Psoas muscle (tissue), 8 donors: ENCODE data around the gene FBXW12. TPM values are rescaled to one million over a fixed set of nuclear protein-coding genes. Genes with fewer than 3 reads are reported as not detected.

ENCODE experiments used
- ATAC-seq, 4 donors: fragments of 200-7000 bp; cut with Tn5 transposase; one replicate each; pipeline ENCODE4 v1.9.1; 2020; ENCODE audit warnings: moderate library complexity in 3 of 4, mild to moderate bottlenecking in 2 of 4
- DNase-seq, 2 donors: peaks; one replicate each; pipeline ENCODE4 v3.0.0-alpha.2; 2020
- H3K27ac ChIP-seq: fragments of 200-600 bp; one replicate; pipeline ENCODE4 v1.8.0; 2022
- H3K27me3 ChIP-seq, 3 donors: fragments of 200-600 bp in 1 of 3; one replicate each; pipeline versions ENCODE4 v1.6.1 to v1.8.0; 2013 to 2022; ENCODE audit warnings: low read length in 2 of 3, mild to moderate bottlenecking in 2 of 3, moderate library complexity in 1 of 3; ENCODE audit not compliant: insufficient read depth in 3 of 3
- H3K36me3 ChIP-seq, 2 donors: fragments of 200-600 bp in 1 of 2; one replicate each; pipeline versions ENCODE4 v1.6.1 to v1.8.0; 2013 to 2022; ENCODE audit warnings: low read depth in 1 of 2, mild to moderate bottlenecking in 1 of 2, moderate library complexity in 1 of 2; ENCODE audit not compliant: insufficient read depth in 1 of 2
- H3K4me1 ChIP-seq: fragments of 200-600 bp; one replicate; pipeline ENCODE4 v1.8.0; 2022
- H3K4me3 ChIP-seq: fragments of 200-600 bp; one replicate; pipeline ENCODE4 v1.8.0; 2022; ENCODE audit warnings: mild to moderate bottlenecking
- H3K9me3 ChIP-seq: fragments of 200-600 bp; one replicate; pipeline ENCODE4 v1.8.0; 2022
- WGBS, 3 donors: extraction: QIAGEN DNeasy Blood & Tissue Kit; methylation state at CpG; one replicate each; pipeline versions ENCODE4 v1.1.6 to v1.1.7; 2013; 5-methylcytosine and 5-hydroxymethylcytosine counted together
- intact Hi-C, 2 donors: fragments of 100-400 bp; cut with DNase I; formaldehyde crosslinking; loops; one replicate each; pipeline versions ENCODE4 v1.11.0 to v1.14.2; 2022
- polyA plus RNA-seq, 3 donors: library from polyadenylated mRNA; stranded (reverse); fragments of 200-250 nt; gene quantifications; one replicate each; pipeline ENCODE4 v1.2.3, GENCODE V29; 2013
- total RNA-seq, 4 donors: library from RNA; stranded (reverse); fragmentation: NEBNext Ultra II Directional in 2 of 4; extraction: Animal tissue kit (Norgen Biotek cat#: 25700) in 2 of 4; gene quantifications; one replicate each; pipeline versions ENCODE4 v1.2.1 to v1.2.4, GENCODE V29; 2021 to 2023
- TF ChIP-seq, protein P1 (sequence below): fragments of 200-600 bp; IDR thresholded peaks from one replicate; pipeline ENCODE4 v1.8.0; 2022; ENCODE audit warnings: antibody characterized with exemption
- donor health status: healthy with polysubstance abuse.
- donor health status: DM: no; HTN: no; CAD: no; lungs with moderate emphysema.
- donor health status: Bipolar disorder and iron deficiency.
- donor health status: healthy.
- donor health status: DM: yes; HTN: yes; CAD: no.
- donor health status: DM: no; HTN: no; CAD: no.
- donor health status: DM: no; HTN: no; CAD: no.
- donor health status: DM: yes; HTN: yes; CAD: no.

The FBXW12 gene
- total and polyA plus RNA-seq, 7 donors = 0.01 TPM; not detected in 6

DNA sequence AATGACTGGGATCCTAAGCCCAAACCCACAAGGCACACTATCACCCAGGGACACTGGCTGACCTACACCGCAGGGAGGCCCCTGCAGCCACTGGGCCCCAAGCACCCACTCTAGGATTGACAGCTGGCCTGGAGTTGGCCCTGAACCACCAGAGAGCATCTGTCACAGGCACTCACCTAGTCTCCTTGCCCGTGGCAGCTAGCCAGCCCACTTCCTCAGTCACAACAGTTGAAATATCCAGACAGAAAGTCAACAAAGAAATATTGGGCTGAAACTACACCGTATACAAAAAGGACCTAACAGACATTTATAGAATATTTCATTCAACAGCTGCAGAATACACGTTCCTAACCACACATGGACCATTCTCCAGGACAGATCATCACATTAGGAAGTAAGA lies 33.4 kb upstream of the FBXW12 start:
- ATAC-seq = no peak
- 48 to 53% (median 48%) methylated on average over 4 of the region's 4 CpGs for WGBS, 3 donors

DNA sequence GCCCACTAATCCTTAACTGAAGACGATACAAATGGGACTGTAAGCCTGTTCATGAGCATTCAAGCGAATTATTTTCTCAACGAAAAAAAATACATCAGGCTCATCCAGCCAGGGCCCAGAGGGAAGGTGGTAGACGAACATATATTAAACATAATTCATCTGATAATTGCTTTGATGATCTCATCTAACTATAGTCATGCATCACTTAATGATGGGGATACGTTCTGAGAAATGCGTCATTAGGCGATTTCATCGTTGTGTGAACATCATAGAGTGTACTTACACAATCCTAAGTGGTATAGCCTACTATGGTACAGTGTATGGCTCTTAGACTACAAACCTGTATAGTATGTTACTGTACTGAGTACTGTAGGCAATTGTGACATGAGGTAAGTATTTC lies 28.6 kb upstream of the FBXW12 start:
- DNase-seq (no peak), ATAC-seq (no peak)
- H3K9me3 ChIP-seq = no peaks in the 10 kb centered on the region
- 88 to 89% (median 88%) methylated on average over 8 of the region's 8 CpGs for WGBS, 3 donors
- H3K36me3 ChIP-seq = no peaks in the 10 kb centered on the region
- no peak overlapping the region for H3K4me3 ChIP-seq
- TF ChIP-seq, protein P1, sequence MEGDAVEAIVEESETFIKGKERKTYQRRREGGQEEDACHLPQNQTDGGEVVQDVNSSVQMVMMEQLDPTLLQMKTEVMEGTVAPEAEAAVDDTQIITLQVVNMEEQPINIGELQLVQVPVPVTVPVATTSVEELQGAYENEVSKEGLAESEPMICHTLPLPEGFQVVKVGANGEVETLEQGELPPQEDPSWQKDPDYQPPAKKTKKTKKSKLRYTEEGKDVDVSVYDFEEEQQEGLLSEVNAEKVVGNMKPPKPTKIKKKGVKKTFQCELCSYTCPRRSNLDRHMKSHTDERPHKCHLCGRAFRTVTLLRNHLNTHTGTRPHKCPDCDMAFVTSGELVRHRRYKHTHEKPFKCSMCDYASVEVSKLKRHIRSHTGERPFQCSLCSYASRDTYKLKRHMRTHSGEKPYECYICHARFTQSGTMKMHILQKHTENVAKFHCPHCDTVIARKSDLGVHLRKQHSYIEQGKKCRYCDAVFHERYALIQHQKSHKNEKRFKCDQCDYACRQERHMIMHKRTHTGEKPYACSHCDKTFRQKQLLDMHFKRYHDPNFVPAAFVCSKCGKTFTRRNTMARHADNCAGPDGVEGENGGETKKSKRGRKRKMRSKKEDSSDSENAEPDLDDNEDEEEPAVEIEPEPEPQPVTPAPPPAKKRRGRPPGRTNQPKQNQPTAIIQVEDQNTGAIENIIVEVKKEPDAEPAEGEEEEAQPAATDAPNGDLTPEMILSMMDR = no peak
- no peak overlapping the region for H3K27ac ChIP-seq
- intact Hi-C loops = no loop called here
- no peaks in the 10 kb centered on the region for H3K4me1 ChIP-seq
- H3K27me3 ChIP-seq = no peaks in the 10 kb centered on the region

More for the DNA sequence above, 33.4 kb upstream of the FBXW12 start:
- H3K36me3 ChIP-seq = no peaks in the 10 kb centered on the region
- no peaks in the 10 kb centered on the region for H3K4me1 ChIP-seq
- H3K9me3 ChIP-seq = no peaks in the 10 kb centered on the region
- intact Hi-C loops = no loop called here
- TF ChIP-seq, protein P1 = no peak
- H3K4me3 ChIP-seq = no peak overlapping the region
- DNase-seq = no peak
- H3K27me3 ChIP-seq = peaks cover 0 to 5% (median 0%) of the 10 kb centered on the region in 3 donors
- H3K27ac ChIP-seq = no peak overlapping the region

DNA sequence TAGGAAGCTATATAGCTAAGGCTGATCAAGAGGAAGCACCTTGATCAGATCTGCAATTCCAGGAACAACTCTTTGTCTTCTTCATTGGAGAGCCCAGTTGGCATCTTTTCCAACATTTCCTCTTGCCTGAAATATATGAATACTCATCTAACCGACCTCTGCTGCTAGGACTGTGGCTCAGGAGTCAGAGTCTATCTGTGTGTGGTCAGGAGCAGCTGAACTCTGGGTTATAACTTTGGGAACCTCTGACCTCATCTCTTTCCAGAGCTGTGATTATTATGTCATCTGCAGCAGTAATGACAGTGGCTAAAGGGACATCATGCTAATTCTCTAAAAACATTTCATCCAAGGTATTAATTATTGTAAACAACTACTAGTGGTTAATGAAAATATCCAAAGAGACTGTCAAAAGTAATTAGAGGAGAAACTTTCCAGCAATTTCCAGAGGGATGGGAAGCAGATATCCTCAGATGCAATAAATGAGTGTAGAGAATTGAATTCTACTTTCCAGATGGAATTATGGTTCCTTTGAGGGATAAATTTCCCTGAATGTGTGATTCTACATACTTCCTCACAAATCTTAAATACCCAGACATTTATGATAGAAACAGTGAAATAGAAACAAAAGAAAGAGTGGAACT lies 27.0 kb upstream of the FBXW12 start:
- H3K4me1 ChIP-seq = no peaks in the 10 kb centered on the region
- H3K27ac ChIP-seq = no peak overlapping the region
- H3K4me3 ChIP-seq = no peak overlapping the region
- no peaks in the 10 kb centered on the region for H3K27me3 ChIP-seq
- intact Hi-C loops = no loop called here
- TF ChIP-seq, protein P1 = no peak
- DNase-seq = no peak
- no peaks in the 10 kb centered on the region for H3K36me3 ChIP-seq
- no peaks in the 10 kb centered on the region for H3K9me3 ChIP-seq
- 19 to 26% (median 21%) methylated on average over 1 of the region's 1 CpG for WGBS, 3 donors
- ATAC-seq = no peak

DNA sequence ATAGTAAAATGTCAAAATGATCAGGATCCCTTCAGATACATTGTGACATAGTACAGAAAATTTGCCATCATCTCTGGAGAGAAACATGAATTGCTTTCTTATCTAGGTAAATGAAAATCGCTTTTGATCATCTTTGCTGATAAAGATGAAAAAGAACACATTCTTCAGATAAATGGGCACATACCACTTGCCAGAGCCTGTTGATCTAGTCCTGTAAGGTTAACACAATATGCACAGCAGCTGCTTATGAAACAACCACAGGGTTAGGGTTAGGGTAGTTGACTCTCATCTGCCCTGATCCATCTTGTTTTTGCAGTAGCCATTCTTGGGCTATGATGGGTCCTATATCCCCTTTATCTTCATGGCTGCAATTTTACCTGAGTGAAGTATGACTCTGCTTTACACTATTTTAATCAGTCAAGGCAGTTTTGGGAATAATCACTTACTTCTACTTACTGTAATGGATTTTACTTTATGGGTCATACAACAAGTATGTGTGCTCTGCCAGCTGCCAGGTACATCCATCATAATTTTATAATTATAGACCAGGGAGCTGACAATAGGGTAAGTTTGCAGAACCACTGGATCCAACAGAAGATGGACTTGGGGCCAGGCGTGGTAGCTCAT lies 26.0 kb upstream of the FBXW12 start:
- TF ChIP-seq, protein P1 = no peak
- WGBS, 3 donors = 83 to 87% (median 87%) methylated on average over 2 of the region's 2 CpGs
- no peaks in the 10 kb centered on the region for H3K4me1 ChIP-seq
- H3K27me3 ChIP-seq = no peaks in the 10 kb centered on the region
- no peak for DNase-seq
- no peaks in the 10 kb centered on the region for H3K9me3 ChIP-seq
- intact Hi-C loops = no loop called here
- no peak overlapping the region for H3K4me3 ChIP-seq
- H3K36me3 ChIP-seq = no peaks in the 10 kb centered on the region
- ATAC-seq = no peak
- no peak overlapping the region for H3K27ac ChIP-seq
